K562 (cell line): ENCODE data around the gene NR1D1. TPM values are rescaled to one million over a fixed set of nuclear protein-coding genes. Genes with fewer than 3 reads are reported as not detected.
A peak's percentile ranks its signal among the peaks of the same experiment; 100 is the strongest.

ENCODE experiments used
- TCF3 ChIP-seq: sonication (generic); formaldehyde crosslinking; IDR thresholded peaks from 2 replicates; pipeline ENCODE4 v1.4.0; 2020; ENCODE audit warnings: mild to moderate bottlenecking, missing genetic modification reagents
- TSC22D4 ChIP-seq: fragments of 450-650 bp; IDR thresholded peaks from 2 replicates; pipeline ENCODE4 v1.6.1; 2016; ENCODE audit warnings: missing genetic modification characterization, missing biosample characterization, control low read depth
- ZFP1 ChIP-seq: fragments of 450-650 bp; formaldehyde crosslinking; IDR thresholded peaks from 2 replicates; pipeline ENCODE4 v1.4.0; 2020; ENCODE audit warnings: mild to moderate bottlenecking, mixed read lengths
- ZNF76 ChIP-seq: fragments of 250-450 bp; sonication (Bioruptor Pico); IDR thresholded peaks from 2 replicates; pipeline ENCODE4 v1.4.0; 2020; ENCODE audit warnings: mild to moderate bottlenecking, moderate library complexity, borderline replicate concordance
- polyA plus RNA-seq, 8 experiments: library from polyadenylated mRNA; depleted of rRNA in 4 of 8; stranded (reverse) in 5 of 8; unstranded in 3 of 8; fragments of >200 nt; fragmentation: Nextera tagmentation in 2 of 8; fragmentation: Illumina TruSeq in 1 of 8; extraction: Ambion mirVana in 2 of 8; extraction: Trizol in 1 of 8; gene quantifications; 2 replicates each; pipeline versions ENCODE4 v1.2.1 to v1.2.3, GENCODE V29; 2011 to 2014; ENCODE audit warnings: inconsistent platforms in 1 of 8, missing spikeins in 1 of 8
- total RNA-seq, 7 experiments: library from RNA; depleted of rRNA in 6 of 7; stranded (reverse); fragments of >200 nt in 6 of 7; fragmentation: Illumina TruSeq in 2 of 7; extraction: Trizol in 2 of 7; gene quantifications; 2 replicates each; pipeline versions ENCODE4 v1.2.1 to v1.2.3, GENCODE V29; 2011 to 2021; ENCODE audit warnings: low replicate concordance in 1 of 7
- TF ChIP-seq, protein P1 (sequence below): sonication (generic); formaldehyde crosslinking; IDR thresholded peaks from 2 replicates; pipeline ENCODE4 v1.9.0; 2022; ENCODE audit warnings: mild to moderate bottlenecking, missing genetic modification reagents
- TF ChIP-seq, protein P2 (sequence below): fragments of 450-650 bp; IDR thresholded peaks from 2 replicates; pipeline ENCODE4 v1.6.1; 2016; ENCODE audit warnings: low read depth

NR1D1 gene
- total and polyA plus RNA-seq, 9 of the 15 experiments (the other 6 are each of a cell fraction or from before 2014, with no cell fraction given) = 0.25 to 7.7 (median 0.65) TPM

- TF ChIP-seq, protein P1, sequence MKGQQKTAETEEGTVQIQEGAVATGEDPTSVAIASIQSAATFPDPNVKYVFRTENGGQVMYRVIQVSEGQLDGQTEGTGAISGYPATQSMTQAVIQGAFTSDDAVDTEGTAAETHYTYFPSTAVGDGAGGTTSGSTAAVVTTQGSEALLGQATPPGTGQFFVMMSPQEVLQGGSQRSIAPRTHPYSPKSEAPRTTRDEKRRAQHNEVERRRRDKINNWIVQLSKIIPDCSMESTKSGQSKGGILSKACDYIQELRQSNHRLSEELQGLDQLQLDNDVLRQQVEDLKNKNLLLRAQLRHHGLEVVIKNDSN = 0 out of 2 replicates have a peak, but pooled peaks have one; percentile 10
- TF ChIP-seq ZNF76 (CRISPR knock-in tag) (no peak), TSC22D4 (tag) (no peak), TCF3 (CRISPR knock-in tag) (no peak), ZFP1 (CRISPR knock-in tag) (no peak)
- TF ChIP-seq, protein P2, sequence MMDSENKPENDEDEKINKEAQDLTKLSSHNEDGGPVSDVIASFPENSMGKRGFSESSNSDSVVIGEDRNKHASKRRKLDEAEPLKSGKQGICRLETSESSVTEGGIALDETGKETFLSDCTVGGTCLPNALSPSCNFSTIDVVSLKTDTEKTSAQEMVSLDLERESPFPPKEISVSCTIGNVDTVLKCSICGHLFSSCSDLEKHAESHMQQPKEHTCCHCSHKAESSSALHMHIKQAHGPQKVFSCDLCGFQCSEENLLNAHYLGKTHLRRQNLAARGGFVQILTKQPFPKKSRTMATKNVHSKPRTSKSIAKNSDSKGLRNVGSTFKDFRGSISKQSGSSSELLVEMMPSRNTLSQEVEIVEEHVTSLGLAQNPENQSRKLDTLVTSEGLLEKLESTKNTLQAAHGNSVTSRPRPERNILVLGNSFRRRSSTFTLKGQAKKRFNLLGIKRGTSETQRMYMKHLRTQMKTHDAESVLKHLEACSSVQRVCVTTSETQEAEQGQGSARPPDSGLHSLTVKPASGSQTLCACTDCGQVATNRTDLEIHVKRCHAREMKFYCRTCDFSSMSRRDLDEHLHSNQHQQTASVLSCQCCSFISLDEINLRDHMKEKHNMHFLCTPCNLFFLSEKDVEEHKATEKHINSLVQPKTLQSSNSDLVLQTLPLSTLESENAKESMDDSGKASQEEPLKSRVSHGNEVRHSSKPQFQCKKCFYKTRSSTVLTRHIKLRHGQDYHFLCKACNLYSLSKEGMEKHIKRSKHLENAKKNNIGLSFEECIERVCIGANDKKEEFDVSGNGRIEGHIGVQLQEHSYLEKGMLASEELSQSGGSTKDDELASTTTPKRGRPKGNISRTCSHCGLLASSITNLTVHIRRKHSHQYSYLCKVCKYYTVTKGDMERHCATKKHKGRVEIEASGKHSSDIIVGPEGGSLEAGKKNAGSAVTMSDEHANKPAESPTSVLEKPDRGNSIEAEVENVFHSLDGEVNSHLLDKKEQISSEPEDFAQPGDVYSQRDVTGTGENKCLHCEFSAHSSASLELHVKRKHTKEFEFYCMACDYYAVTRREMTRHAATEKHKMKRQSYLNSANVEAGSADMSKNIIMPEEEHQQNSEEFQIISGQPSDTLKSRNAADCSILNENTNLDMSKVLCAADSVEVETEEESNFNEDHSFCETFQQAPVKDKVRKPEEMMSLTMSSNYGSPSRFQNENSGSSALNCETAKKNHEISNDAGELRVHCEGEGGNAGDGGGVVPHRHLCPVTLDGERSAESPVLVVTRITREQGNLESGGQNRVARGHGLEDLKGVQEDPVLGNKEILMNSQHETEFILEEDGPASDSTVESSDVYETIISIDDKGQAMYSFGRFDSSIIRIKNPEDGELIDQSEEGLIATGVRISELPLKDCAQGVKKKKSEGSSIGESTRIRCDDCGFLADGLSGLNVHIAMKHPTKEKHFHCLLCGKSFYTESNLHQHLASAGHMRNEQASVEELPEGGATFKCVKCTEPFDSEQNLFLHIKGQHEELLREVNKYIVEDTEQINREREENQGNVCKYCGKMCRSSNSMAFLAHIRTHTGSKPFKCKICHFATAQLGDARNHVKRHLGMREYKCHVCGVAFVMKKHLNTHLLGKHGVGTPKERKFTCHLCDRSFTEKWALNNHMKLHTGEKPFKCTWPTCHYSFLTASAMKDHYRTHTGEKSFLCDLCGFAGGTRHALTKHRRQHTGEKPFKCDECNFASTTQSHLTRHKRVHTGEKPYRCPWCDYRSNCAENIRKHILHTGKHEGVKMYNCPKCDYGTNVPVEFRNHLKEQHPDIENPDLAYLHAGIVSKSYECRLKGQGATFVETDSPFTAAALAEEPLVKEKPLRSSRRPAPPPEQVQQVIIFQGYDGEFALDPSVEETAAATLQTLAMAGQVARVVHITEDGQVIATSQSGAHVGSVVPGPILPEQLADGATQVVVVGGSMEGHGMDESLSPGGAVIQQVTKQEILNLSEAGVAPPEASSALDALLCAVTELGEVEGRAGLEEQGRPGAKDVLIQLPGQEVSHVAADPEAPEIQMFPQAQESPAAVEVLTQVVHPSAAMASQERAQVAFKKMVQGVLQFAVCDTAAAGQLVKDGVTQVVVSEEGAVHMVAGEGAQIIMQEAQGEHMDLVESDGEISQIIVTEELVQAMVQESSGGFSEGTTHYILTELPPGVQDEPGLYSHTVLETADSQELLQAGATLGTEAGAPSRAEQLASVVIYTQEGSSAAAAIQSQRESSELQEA = 0 out of 2 replicates have a peak, but pooled peaks have one; percentile 7
Measured at GRCh38 chr17:40063187-40063771, 37.1 kb downstream of the NR1D1 start (continued).
